NT2/D1 (cell line): ENCODE results near the gene G3BP1.

Experiments used
- YY1 ChIP-seq: IDR thresholded peaks from 2 replicates; pipeline ENCODE4 v1.6.1; 2011; ENCODE audit not compliant: insufficient read length, insufficient read depth
- ZNF274 ChIP-seq: IDR thresholded peaks from 2 replicates; pipeline ENCODE4 v1.6.1; 2011; ENCODE audit warnings: mild to moderate bottlenecking, low read depth, low read length

DNA sequence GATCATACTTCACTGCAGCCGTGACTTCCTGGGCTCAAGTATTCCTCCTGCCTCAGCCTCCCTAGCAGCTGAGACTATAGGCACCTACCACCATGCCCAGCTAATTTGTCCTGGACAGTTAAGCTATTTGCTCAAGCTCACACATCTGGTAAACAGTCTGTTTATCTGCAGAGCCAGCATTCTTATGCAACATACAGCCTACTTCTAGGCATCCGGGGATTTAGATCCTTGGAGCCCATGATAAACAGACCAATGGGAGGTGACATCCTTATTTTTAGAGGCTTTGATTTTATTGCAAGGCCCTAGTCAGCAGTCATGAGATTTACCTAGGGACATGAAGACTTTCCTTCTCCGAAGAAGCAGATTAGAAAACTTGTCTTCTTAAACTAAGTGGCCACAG lies 34.3 kb upstream of the G3BP1 start:
- TF ChIP-seq YY1 (no peak), ZNF274 (no peak)
